ENCODE data around the gene PLXNB2. TPM values are rescaled to one million over a fixed set of nuclear protein-coding genes. Genes with fewer than 3 reads are reported as not detected.

Gene PLXNB2
- total RNA-seq, 5 donors from 2014 or later (not counting 1 experiment from before 2014, with no cell fraction given), result 4.3 to 11.8 (median 6.5) TPM

DNA sequence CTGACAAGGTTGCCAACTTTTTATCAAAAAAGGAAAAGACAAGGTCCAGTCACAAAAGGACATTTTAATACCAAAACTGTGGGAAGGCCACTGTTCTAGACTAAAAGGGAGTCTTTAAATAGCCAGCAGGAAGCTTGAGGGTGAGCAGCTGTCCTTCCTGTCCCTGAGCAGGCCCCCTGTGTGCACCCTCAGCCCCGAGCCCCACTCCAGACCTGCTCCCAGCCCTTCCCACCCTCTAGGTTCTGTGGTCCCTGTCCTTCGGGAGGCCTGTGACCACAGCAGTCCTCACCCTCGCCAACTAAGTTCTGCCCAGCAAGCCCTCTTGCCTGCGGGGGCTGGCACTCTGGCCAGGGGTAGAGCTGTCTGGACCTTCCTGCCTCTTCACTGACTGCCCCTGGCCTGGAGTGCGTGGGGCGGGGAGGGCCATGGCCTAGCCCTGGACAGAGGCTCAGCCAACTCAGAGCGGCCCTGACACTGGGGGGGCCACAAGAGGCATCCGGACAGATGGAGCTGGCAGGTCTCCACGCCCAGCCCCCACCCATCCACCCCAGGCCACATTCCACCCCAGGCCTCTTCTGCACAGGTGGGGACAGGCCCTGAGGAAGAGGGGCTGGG is 1.6 kb upstream of the PLXNB2 start:
- Mint-ChIP-seq H3K4me1 (peaks cover 5 to 16% (median 10%) of the 10 kb centered on the region in 3 donors), H3K9me3 (no peaks in the 10 kb centered on the region), H3K36me3 (no peaks in the 10 kb centered on the region), H3K27ac (no peak overlapping the region), H3K4me3 (peak overlapping the region; percentile 17 to 67 (median 58)), H3K27me3 (peaks cover 5 to 15% of the 10 kb centered on the region in 2 donors)
- H3K4me3 ChIP-seq (ENCODE audit: control insufficient read depth in 1 of 2, extremely low read depth in 1 of 2, low read length in 1 of 2), result no peak overlapping the region
- H3K27me3 ChIP-seq (replicated peaks in 1 of 2; ENCODE audit: control insufficient read depth in 2 of 2, extremely low read depth in 1 of 2, insufficient read depth in 2 of 2, low read length in 1 of 2), result peaks cover 0 to 42% of the 10 kb centered on the region in 2 experiments
- ChIA-PET POLR2A (no interaction called here), CTCF (no interaction called here)
- H3K27ac ChIP-seq (ENCODE audit: low read length), result no peak overlapping the region
- H3K9me3 ChIP-seq, result no peaks in the 10 kb centered on the region
- H3K36me3 ChIP-seq (ENCODE audit: control insufficient read depth in 2 of 2, extremely low read depth in 1 of 2, insufficient read depth in 1 of 2, low read length in 1 of 2), result no peaks in the 10 kb centered on the region
- WGBS (ENCODE audit: insufficient coverage), result 74% methylated on average over 7 of the region's 9 CpGs
- no peak for DNase-seq
- no peak for ATAC-seq (replicated peaks in 1 of 4)
- peaks cover 6 to 32% of the 10 kb centered on the region in 2 experiments for H3K4me1 ChIP-seq (ENCODE audit: control insufficient read depth in 1 of 2, extremely low read depth in 1 of 2, insufficient read depth in 2 of 2, low read length in 2 of 2)

DNA sequence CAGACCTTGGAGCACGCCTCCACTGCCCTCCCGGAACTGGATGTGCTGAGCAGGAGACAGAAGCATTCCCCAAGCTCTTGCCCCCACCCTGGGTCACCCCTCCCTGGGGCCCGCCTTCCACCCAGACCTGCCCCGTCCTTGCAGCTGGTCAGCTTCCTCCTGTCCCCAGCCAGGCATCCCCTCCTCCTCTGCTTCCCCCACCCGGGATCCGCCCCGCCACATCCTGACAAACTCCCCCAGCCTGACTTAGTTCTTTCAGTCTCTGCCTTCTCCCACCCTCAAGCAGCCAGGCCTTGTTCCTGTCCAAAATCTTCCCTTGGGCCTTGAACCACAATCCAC is 1.1 kb upstream of the PLXNB2 start:
- Histone ChIP-seq H3K4me3 (ENCODE audit: control insufficient read depth in 1 of 2, extremely low read depth in 1 of 2, low read length in 1 of 2) (no peak overlapping the region), H3K4me1 (ENCODE audit: control insufficient read depth in 1 of 2, extremely low read depth in 1 of 2, insufficient read depth in 2 of 2, low read length in 2 of 2) (peaks cover 1 to 27% of the 10 kb centered on the region in 2 experiments), H3K27me3 (replicated peaks in 1 of 2; ENCODE audit: control insufficient read depth in 2 of 2, extremely low read depth in 1 of 2, insufficient read depth in 2 of 2, low read length in 1 of 2) (peaks cover 0 to 47% of the 10 kb centered on the region in 2 experiments), H3K36me3 (ENCODE audit: control insufficient read depth in 2 of 2, extremely low read depth in 1 of 2, insufficient read depth in 1 of 2, low read length in 1 of 2) (no peaks in the 10 kb centered on the region), H3K9me3 (no peaks in the 10 kb centered on the region), H3K27ac (ENCODE audit: low read length) (no peak overlapping the region)
- H3K9me3 Mint-ChIP-seq, result no peaks in the 10 kb centered on the region
- no peak for ATAC-seq (replicated peaks in 1 of 4)
- peaks cover 0 to 11% (median 6%) of the 10 kb centered on the region in 3 donors for H3K4me1 Mint-ChIP-seq
- 55% methylated on average over 7 of the region's 7 CpGs for WGBS (ENCODE audit: insufficient coverage)
- CTCF ChIA-PET, result no interaction called here
- POLR2A ChIA-PET, result no interaction called here
- H3K36me3 Mint-ChIP-seq, result no peaks in the 10 kb centered on the region
- peaks cover 5 to 16% of the 10 kb centered on the region in 2 donors for H3K27me3 Mint-ChIP-seq
- no peak overlapping the region for H3K27ac Mint-ChIP-seq
- H3K4me3 Mint-ChIP-seq, result peak overlapping the region; percentile 17 to 67 (median 58)
- DNase-seq, result no peak

DNA sequence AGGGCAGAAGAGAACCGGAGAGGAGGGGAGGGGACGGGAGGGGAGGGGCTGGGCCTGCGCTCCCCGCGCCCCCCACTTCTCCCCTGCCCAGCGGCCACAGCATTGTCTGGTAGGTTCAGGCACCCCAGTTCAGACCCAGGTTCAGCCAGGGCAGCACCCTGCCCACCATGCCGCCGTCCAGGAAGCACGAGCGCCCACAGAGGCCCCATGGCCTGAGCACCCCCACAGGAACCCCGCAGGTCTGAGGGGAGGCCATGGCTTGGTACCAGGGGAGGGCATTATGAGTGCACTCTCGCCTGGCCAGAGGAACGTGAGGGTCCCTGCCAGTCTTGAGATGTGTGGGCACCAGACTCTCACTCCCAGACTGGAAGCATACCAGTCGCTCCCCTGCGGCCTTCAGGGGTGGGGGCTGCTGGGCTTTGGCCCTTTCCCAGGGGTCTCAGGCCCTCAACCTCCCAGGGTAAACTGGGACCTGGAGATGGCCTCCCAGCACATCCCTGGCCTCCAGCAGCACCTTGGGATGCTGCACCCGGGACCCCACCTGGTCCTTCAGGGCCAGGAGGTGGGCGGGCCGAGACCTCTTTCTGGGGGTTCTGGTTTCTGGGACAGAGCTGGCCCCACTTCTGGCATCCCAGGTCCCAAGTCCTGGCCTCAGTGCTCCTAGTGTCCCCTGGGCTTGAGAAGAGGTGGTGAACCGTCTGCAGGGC is 597 bp upstream of the PLXNB2 start:
- WGBS (ENCODE audit: insufficient coverage), result 71% methylated on average over 11 of the region's 19 CpGs
- no peak overlapping the region for H3K27ac Mint-ChIP-seq

DNA sequence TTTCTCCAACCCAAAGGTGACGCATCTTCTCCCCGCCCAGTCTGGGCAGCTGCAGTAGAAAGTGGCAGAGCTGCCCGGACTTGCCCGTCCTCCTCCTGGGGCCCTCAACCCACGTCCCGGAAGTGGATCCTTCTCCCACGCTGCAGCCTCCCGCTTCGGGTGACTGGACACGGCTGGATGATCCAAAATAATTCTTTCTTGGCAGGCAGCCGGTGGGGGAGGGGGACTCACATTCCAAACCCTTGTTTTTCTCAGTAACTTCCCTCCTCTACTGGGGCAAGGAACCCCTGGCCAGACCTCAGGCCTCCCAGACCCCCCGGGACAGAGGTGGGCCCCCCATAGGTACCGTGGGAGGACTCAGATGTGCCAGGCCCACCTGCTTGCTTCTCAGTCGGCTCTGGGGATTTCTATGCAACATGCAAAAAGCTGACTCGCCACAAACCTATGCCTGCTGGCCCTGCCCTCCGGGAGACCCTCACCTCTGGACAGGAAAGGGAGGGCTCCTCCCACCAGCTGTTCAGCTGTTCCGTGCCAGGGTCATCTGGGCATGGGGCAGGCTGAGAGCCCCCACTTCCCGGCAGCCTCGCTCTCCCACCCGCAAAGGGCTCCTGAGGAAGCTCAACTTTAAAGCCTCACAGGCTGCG is 1.4 kb downstream of the PLXNB2 start:
- CTCF ChIA-PET, result no interaction called here
- no peaks in the 10 kb centered on the region for H3K36me3 Mint-ChIP-seq
- H3K4me3 ChIP-seq (ENCODE audit: control insufficient read depth in 1 of 2, extremely low read depth in 1 of 2, low read length in 1 of 2), result no peak overlapping the region
- ATAC-seq (replicated peaks in 1 of 4), result no peak
- H3K4me1 Mint-ChIP-seq, result peaks cover 0 to 10% (median 6%) of the 10 kb centered on the region in 3 donors
- peak overlapping the region in 1 of 2 donors; percentile 46 for H3K27ac Mint-ChIP-seq
- H3K4me3 Mint-ChIP-seq, result peak overlapping the region; percentile 37 to 69 (median 60)
- H3K9me3 Mint-ChIP-seq, result no peaks in the 10 kb centered on the region
- peaks cover 5 to 19% of the 10 kb centered on the region in 2 donors for H3K27me3 Mint-ChIP-seq
- H3K27me3 ChIP-seq (replicated peaks in 1 of 2; ENCODE audit: control insufficient read depth in 2 of 2, extremely low read depth in 1 of 2, insufficient read depth in 2 of 2, low read length in 1 of 2), result peaks cover 0 to 67% of the 10 kb centered on the region in 2 experiments
- peaks cover 0 to 21% of the 10 kb centered on the region in 2 experiments for H3K4me1 ChIP-seq (ENCODE audit: control insufficient read depth in 1 of 2, extremely low read depth in 1 of 2, insufficient read depth in 2 of 2, low read length in 2 of 2)
- no peak for DNase-seq
- H3K36me3 ChIP-seq (ENCODE audit: control insufficient read depth in 2 of 2, extremely low read depth in 1 of 2, insufficient read depth in 1 of 2, low read length in 1 of 2), result no peaks in the 10 kb centered on the region
- POLR2A ChIA-PET, result no interaction called here
- no peaks in the 10 kb centered on the region for H3K9me3 ChIP-seq
- H3K27ac ChIP-seq (ENCODE audit: low read length), result no peak overlapping the region
- 24% methylated on average over 16 of the region's 21 CpGs for WGBS (ENCODE audit: insufficient coverage)

More for the DNA sequence above, 597 bp upstream of the PLXNB2 start:
- Histone ChIP-seq H3K27me3 (replicated peaks in 1 of 2; ENCODE audit: control insufficient read depth in 2 of 2, extremely low read depth in 1 of 2, insufficient read depth in 2 of 2, low read length in 1 of 2) (peaks cover 0 to 52% of the 10 kb centered on the region in 2 experiments), H3K9me3 (no peaks in the 10 kb centered on the region), H3K4me3 (ENCODE audit: control insufficient read depth in 1 of 2, extremely low read depth in 1 of 2, low read length in 1 of 2) (no peak overlapping the region), H3K4me1 (ENCODE audit: control insufficient read depth in 1 of 2, extremely low read depth in 1 of 2, insufficient read depth in 2 of 2, low read length in 2 of 2) (peaks cover 0 to 23% of the 10 kb centered on the region in 2 experiments), H3K36me3 (ENCODE audit: control insufficient read depth in 2 of 2, extremely low read depth in 1 of 2, insufficient read depth in 1 of 2, low read length in 1 of 2) (no peaks in the 10 kb centered on the region), H3K27ac (ENCODE audit: low read length) (no peak overlapping the region)
- ChIA-PET CTCF (no interaction called here), POLR2A (no interaction called here)
- DNase-seq (no peak), ATAC-seq (replicated peaks in 1 of 4) (no peak)
- no peaks in the 10 kb centered on the region for H3K9me3 Mint-ChIP-seq
- H3K27me3 Mint-ChIP-seq, result peaks cover 5 to 16% of the 10 kb centered on the region in 2 donors
- H3K36me3 Mint-ChIP-seq, result no peaks in the 10 kb centered on the region
- H3K4me3 Mint-ChIP-seq, result peak overlapping the region; percentile 43 to 58 (median 47)
- peaks cover 0 to 10% (median 6%) of the 10 kb centered on the region in 3 donors for H3K4me1 Mint-ChIP-seq

DNA sequence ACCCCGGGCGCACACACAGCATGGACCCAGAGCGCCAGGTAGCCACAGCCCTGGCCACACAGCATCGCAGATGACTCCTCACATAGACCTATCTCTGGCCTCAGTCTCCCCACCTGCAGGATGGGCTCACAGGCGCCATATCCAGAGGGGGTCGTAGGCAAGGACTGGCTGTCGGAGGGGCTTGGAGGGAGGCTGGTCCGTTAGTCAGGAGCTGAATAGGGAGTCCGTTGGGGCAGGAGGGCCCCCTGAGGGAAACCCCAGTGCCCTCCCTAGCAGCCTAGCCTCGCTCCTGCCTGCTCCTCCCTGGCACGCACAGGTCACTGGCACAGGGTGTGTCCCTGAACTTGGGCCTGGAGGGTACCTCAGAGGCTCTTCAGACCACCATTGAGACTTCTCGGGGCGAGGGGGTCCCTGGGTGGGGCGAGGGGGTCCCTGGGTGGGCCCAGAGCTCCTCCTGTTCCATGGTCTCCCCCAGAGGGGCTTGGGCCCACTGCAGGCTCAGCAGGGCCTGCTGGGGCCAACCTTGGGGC is 2.0 kb downstream of the PLXNB2 start:
- ChIA-PET POLR2A (no interaction called here), CTCF (no interaction called here)
- WGBS (ENCODE audit: insufficient coverage), result 90% methylated on average over 14 of the region's 14 CpGs
- Histone ChIP-seq H3K36me3 (ENCODE audit: control insufficient read depth in 2 of 2, extremely low read depth in 1 of 2, insufficient read depth in 1 of 2, low read length in 1 of 2) (no peaks in the 10 kb centered on the region), H3K4me3 (ENCODE audit: control insufficient read depth in 1 of 2, extremely low read depth in 1 of 2, low read length in 1 of 2) (no peak overlapping the region), H3K4me1 (ENCODE audit: control insufficient read depth in 1 of 2, extremely low read depth in 1 of 2, insufficient read depth in 2 of 2, low read length in 2 of 2) (peaks cover 0 to 21% of the 10 kb centered on the region in 2 experiments), H3K27ac (ENCODE audit: low read length) (no peak overlapping the region), H3K27me3 (replicated peaks in 1 of 2; ENCODE audit: control insufficient read depth in 2 of 2, extremely low read depth in 1 of 2, insufficient read depth in 2 of 2, low read length in 1 of 2) (peaks cover 0 to 71% of the 10 kb centered on the region in 2 experiments), H3K9me3 (no peaks in the 10 kb centered on the region)
- Mint-ChIP-seq H3K27me3 (peaks cover 5 to 21% of the 10 kb centered on the region in 2 donors), H3K4me1 (peaks cover 0 to 10% (median 6%) of the 10 kb centered on the region in 3 donors), H3K9me3 (no peaks in the 10 kb centered on the region), H3K36me3 (no peaks in the 10 kb centered on the region), H3K27ac (no peak overlapping the region), H3K4me3 (no peak overlapping the region)
- ATAC-seq (replicated peaks in 1 of 4) (no peak), DNase-seq (no peak)

DNA sequence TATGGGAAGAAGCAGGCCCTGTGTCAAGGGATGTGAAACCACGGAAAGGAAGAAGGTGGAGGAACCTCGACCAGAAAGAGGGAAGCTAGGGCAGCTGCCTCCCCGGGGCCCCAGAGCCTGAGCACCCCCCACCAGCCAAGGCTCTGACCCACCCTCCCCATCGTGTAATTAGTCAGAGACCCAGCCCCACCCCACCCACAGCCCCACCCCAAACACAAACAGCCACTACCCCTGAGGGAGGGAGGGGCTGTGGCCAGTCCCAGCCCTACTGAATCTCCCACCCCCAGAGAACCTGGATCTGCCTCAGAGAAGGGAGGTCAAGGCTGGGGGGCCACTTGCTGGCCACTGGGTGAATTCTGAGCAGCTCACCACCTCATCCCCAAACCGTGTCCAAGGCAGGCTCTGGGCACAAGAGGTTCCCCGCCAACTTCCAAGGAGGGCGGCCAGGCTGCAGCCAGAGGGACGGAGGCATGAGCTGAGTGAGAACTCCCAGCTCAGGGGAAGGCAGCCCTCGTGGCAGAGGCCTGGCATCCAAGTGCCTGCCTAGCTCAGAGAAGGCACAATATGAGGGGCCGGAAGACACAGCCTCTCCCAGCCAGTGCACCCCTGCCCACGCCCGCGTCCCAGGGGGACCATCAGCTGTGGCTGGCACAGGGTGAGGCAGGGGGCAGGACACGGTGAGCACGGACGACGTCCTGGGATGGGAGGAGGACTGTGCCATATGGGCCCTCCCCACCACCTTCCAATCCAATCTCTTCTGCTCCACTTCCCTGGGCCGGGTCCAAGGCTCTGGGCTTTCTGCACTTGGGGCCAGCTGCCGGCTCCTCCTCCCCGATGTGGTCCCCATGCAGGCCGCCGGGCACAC is 2.7 kb downstream of the PLXNB2 start:
- Mint-ChIP-seq H3K4me3 (no peak overlapping the region), H3K9me3 (no peaks in the 10 kb centered on the region), H3K36me3 (no peaks in the 10 kb centered on the region), H3K27ac (no peak overlapping the region), H3K4me1 (peaks cover 0 to 10% (median 6%) of the 10 kb centered on the region in 3 donors), H3K27me3 (peaks cover 5 to 21% of the 10 kb centered on the region in 2 donors)
- H3K4me1 ChIP-seq (ENCODE audit: control insufficient read depth in 1 of 2, extremely low read depth in 1 of 2, insufficient read depth in 2 of 2, low read length in 2 of 2), result peaks cover 0 to 21% of the 10 kb centered on the region in 2 experiments
- ATAC-seq (replicated peaks in 1 of 4) (no peak), DNase-seq (peak in 1 of 35 experiments; percentile 35)
- no peaks in the 10 kb centered on the region for H3K36me3 ChIP-seq (ENCODE audit: control insufficient read depth in 2 of 2, extremely low read depth in 1 of 2, insufficient read depth in 1 of 2, low read length in 1 of 2)
- ChIA-PET POLR2A (no interaction called here), CTCF (no interaction called here)
- no peak overlapping the region for H3K4me3 ChIP-seq (ENCODE audit: control insufficient read depth in 1 of 2, extremely low read depth in 1 of 2, low read length in 1 of 2)
- H3K9me3 ChIP-seq, result no peaks in the 10 kb centered on the region
- H3K27me3 ChIP-seq (replicated peaks in 1 of 2; ENCODE audit: control insufficient read depth in 2 of 2, extremely low read depth in 1 of 2, insufficient read depth in 2 of 2, low read length in 1 of 2), result peaks cover 0 to 73% of the 10 kb centered on the region in 2 experiments
- H3K27ac ChIP-seq (ENCODE audit: low read length), result no peak overlapping the region
- 85% methylated on average over 10 of the region's 22 CpGs for WGBS (ENCODE audit: insufficient coverage)
